T47D (cell line): ENCODE data around the gene VASP.

Source experiments
- DNase-seq, 2 experiments: peaks; one replicate each; pipeline versions ENCODE4 v3.0.0 to v3.0.0-alpha.2; 2011 to 2012; ENCODE audit warnings: low read depth in 1 of 2, low spot score in 1 of 2
- JUND ChIP-seq: IDR thresholded peaks from 2 replicates; pipeline ENCODE4 v1.6.1; 2012; ENCODE audit warnings: low read depth
- in situ Hi-C: cut with HindIII; loops from 2 replicates; pipeline ENCODE4 v1.10.0; 2016; ENCODE audit warnings: low sequenced_read_pairs, low pct_unique_long_range_greater_than_20kb

VASP gene

DNA sequence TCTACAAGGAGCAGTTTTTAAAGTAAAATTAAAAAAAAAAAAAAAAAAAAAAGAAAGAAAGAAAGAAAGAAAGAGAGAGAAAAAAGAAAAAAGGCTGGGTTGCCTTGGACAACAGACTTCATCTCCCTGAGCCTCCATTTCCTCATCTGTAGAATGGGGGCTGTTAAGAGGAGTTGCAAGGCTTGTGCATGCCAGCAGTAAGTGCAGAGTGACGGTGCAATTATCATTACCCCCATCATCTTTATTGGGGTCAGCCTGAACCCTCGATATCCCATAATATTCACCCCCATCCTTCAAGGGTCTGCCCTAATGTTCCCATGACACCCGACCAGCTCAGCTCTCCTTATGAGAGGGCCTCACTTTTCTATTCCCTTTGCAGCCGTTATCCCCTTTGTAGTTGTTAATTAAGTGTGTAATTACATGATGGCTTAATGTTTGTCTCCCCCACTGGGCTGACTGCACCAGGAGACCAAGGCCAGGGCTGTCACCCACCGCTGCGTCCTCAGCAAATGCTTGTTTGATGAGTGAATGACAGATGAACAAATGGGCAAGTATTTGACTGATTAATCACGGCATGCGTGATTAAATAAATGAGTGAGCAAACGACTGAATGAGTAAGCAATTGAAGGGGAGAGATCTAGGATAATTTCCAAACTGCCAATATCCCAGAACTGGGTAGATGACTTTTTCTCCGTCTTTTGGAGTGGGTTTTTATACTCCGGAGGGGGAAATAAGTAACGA, 29.4 kb upstream of the VASP start:
- in situ Hi-C loops: no loop called here
- DNase-seq: no peak
- TF ChIP-seq JUND: no peak

DNA sequence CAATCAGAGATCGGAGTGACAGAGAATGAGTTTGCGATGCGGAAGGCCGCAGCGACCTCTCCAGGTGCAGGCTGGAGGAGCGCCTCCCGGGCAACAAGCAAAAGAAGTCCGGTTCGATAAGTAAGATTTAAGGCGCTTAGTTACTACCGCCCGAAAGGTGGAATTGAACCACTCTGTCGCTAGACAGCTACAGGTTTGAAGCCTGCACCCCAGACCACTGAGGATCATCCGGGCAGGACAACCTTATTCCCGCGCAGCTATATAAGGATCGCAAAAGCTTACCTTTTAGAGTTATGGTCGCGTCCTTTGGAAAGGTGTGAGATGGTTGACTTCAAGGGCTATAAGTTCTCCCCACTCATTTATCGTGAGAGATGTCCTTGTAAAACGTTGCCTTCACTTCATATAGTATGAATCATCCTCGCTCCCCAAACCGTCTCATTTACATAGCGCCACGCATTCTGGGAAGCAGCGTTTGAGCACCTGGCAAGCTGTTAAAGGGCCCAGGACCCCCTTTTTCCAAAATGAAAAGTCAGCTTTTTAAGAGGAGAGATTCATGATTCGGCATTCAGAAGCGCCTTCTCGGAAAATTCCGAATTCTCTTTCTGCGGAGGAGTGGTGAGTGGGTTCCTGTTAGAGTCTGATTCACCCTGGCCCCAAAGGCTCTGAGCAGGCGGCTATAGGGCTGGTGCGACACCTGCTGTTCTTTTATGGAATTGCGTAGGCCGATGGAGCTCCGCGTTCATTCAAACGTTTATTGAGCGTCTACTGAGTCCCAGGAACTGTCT, 28.6 kb upstream of the VASP start:
- DNase-seq: peak in 1 of 2 experiments; percentile 86
- in situ Hi-C loops: no loop called here
- TF ChIP-seq JUND: no peak

DNA sequence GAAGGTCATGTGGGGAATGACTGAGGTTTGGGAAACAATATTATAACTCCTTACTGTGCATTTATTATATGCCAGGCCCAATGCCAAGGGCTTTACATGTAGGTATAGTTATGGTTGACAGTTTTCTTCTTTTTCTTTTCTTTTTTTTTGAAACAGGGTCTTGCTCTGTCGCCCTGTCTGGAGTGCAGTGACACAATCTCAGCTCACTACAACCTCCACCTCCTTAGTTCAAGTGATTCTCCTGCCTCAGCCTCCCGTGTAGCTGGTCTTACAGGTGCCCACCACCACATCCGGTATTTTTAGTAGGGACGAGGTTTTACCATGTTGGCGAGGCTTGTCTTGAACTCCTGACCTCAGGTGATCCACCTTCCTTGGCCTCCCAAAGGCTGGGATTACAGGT, 24.2 kb upstream of the VASP start:
- no peak for DNase-seq
- in situ Hi-C loops: no loop called here
- TF ChIP-seq JUND: no peak

- in situ Hi-C loops: no loop called here
- DNase-seq: no peak
- no peak for TF ChIP-seq JUND
Observed at GRCh38 chr19:45484273-45484945, 22.9 kb upstream of the VASP start.

- TF ChIP-seq JUND: no peak
- DNase-seq: peak in 1 of 2 experiments; percentile 96
- in situ Hi-C loops: no loop called here
Observed at GRCh38 chr19:45485305-45486077, 21.8 kb upstream of the VASP start.

- in situ Hi-C loops: no loop called here
- DNase-seq: no peak
- no peak for TF ChIP-seq JUND
Observed at GRCh38 chr19:45488708-45489107, 18.6 kb upstream of the VASP start.

DNA sequence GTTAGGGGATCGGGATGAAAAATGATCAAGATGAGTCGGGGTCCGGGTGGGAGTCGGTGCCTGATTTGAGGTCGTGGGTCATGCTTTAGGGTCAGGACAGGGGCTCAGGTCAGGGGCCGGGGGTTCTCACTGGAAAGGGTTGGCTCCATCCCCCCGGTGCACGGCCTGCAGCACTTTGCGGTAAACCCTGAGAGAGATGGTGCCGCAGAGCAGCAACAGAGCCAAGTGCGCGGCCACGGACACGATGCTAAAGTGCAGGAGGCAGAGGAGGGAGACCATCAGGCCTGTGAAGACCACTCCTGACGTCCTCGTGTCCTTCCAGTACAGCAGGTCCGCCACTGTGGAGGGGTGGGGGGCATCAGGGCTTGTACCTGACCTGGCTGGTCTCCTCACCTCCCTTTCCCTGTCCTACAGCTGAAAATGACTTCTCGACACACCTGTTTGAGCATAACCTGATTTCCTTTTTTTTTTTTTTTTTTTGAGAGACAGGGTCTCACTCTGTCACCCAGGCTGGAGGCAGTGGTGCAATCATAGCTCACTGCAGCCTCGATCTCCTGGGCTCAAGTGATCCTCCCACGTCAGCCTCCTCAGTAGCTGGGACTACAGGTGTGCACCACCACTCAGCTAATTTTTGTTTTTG, 17.9 kb upstream of the VASP start:
- in situ Hi-C loops: no loop called here
- DNase-seq: no peak
- TF ChIP-seq JUND: no peak

GRCh38 chr19:45492137-45492626, 15.1 kb upstream of the VASP start:
- in situ Hi-C loops: no loop called here
- DNase-seq: no peak
- no peak for TF ChIP-seq JUND

DNA sequence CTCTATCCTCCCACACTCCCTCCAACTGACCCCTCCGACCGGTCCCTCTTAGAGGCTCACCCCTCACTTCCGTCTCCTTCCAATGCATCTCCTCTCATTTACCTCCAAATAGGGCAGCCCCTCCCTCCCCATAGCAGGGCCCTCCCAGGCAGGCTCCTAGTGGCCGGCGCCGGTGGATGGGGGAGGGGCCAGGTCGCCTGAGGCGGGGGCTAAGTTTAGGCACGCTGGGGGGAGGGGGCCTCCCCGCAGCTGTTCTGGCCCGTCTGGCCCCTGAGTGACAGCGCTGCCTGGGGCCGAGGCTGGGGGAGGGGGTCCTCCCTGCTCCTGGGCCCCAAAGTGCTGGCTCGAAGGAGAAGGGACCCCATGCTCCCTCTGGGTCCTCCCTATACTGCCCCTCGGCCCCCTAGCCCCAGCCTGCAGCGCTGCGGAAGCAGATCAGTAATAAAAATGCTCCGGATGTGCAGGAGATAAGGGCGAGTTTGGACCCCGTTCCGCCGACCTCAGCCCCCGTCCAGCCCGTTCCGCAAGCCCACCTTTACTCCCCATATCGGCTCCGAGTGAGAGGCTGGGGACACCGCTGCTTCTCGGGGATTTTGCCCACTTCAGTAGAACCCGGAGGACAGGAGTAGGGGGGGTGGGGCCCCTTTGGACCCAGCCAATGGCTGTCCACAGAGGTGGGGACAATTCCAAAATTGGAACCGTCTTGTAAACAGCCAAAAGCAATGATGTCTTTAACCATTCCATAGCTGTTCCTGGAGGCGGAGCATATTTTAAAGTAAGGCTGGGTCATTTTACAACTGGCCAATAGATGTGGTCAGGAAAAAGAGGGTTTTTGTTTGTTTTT, 14.4 kb upstream of the VASP start:
- DNase-seq: peak; percentile 92
- no peak for TF ChIP-seq JUND
- in situ Hi-C loops: no loop called here

GRCh38 chr19:45494261-45494916, 12.9 kb upstream of the VASP start:
- no peak for TF ChIP-seq JUND
- DNase-seq: no peak
- in situ Hi-C loops: no loop called here

DNA sequence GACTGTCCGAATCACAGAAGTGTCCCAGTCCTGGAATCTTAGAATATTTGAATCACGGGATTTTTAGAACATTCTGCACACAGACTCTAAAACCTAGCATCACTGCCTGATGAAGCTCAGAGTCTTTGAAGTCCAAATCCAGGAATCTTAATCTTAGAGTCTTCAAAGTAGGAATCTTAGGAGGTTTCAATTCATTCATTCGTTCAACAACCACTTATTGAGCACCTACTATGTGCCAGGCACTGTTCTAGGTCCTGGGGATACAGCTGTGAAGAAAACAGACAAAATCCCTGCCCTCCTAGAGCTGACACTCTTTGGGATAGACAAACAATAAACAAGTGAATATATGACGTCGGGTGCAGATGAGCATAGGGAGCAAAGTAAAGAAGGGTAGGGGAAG, 12.1 kb upstream of the VASP start:
- DNase-seq: no peak
- TF ChIP-seq JUND: no peak
- in situ Hi-C loops: no loop called here
